Stimulated activated CD8-positive, alpha-beta memory T cell treated with anti-CD3 and anti-CD28 coated beads, Interleukin-4, amount 100 ng/mL, for 1 hour (primary cell): ENCODE measurements around the gene EXOSC10.
A peak's percentile ranks its signal among the peaks of the same experiment; 100 is the strongest.

ENCODE experiments used
- DNase-seq, 2 donors: peaks; one replicate each; pipeline ENCODE4 v3.0.0-alpha.2; 2020; ENCODE audit warnings: low read depth in 2 of 2, low spot score in 1 of 2

The EXOSC10 gene

DNA sequence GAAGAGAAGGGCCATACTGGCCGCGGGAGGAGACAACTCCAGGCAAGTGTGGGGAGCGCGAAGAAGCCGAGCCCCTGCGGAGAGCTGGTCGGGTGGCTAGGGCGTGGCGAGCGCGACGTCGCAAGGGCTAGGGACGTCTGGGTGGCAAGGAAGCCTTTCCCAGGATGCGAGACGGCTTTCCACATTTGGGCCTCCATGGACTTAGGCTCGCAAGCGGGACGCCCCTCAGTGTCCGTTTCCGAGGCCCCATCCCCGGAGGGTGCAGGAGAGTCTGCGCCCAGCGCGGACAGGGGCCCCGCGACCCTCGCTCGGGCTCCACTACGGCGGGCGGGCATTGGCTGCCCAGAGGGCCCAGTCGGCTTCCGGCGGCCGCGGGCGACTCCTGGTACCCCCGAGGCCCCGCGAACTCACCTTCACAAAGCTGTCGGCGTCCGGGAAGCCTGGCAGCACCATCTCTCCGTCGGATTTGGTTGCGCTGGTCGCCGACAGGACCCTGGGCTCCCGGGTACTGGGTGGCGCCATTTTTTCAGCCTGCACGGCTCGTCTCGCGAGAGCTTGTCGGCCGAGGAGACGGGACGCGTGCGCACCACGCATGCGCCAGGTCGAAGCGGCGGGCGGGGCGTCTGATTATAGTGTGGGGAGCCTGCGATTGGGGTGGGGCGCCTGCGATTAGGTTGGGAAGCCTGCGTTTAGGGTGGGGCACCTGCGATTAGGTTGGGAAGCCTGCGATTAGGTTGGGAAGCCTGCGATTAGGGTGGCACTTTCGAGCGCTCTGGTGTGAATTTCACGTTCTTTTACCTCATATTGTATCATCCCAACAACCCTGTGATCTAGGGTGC is at the start of gene EXOSC10:
Gene EXOSC10 (minus strand): TSS at position 560 of the 839 bp plus-strand sequence. CDS start 38 bp downstream, at position 522.
- peak; percentile 90 to 93 for DNase-seq

DNA sequence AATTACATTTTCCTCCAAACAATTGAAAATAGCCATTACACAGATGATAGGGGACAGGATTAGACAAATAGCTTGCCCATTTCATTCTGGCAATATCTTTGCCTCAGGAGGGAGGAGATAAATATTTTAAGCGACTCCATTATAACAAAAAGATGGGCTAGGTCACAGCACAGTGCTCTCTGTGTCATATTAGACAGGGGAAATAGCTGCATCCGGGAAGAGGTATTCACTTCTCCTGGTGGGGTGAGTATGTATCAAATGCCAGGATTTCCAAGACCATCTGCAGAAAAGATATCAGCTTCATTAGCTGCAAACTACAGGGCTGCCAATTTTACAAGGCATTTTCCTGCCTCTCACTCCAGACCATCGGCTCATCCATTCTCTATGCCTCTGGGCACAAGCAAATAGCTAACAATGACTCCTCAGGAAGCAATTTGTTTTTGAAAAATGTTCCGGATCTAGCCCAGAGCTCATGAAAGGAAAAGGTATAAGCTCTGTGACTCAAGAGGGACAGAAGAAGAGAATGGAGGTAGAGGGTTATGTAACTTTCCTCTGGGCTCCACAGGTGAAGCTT is 47.6 kb upstream of the EXOSC10 start:
- no peak for DNase-seq

- DNase-seq: no peak
These were observed 46.1 kb upstream of the EXOSC10 start for GRCh38 chr1:11145741-11146140.

DNA sequence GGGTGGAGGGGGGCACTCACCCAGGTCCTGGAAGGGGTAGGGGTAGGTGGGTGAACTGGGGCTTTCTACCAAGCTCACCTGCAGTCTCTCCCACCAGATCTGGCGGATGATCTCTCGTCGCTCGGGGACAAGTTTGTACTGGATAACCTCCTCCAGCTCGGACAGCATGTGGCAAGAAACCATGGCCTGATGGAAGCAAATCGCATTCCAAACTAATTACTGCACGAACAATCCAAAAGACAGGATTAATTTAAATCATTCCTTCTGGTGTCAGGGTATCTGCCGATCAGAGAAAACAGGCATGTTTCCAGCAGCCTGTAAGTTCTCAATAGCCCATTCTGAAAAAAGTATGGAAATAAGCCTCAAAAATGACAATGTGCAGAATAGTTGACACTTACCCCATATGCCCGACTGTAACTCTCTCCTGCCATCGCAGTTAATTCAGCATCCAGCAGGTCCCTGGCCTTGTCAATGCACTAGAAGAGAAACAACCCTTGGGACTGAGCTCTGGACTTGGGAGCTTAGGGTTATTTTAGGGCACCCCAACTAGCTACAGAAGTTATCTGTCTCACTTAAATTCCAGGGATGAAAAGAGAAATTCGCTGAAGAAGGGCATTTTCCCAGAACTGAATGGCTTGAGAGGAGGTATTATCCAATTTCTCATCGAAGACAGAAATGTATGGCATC is 45.0 kb upstream of the EXOSC10 start:
- DNase-seq: no peak

- DNase-seq: no peak
These were observed 44.2 kb upstream of the EXOSC10 start for GRCh38 chr1:11143907-11144306.

- DNase-seq: no peak
These were observed 43.7 kb upstream of the EXOSC10 start for GRCh38 chr1:11143401-11143800.

DNA sequence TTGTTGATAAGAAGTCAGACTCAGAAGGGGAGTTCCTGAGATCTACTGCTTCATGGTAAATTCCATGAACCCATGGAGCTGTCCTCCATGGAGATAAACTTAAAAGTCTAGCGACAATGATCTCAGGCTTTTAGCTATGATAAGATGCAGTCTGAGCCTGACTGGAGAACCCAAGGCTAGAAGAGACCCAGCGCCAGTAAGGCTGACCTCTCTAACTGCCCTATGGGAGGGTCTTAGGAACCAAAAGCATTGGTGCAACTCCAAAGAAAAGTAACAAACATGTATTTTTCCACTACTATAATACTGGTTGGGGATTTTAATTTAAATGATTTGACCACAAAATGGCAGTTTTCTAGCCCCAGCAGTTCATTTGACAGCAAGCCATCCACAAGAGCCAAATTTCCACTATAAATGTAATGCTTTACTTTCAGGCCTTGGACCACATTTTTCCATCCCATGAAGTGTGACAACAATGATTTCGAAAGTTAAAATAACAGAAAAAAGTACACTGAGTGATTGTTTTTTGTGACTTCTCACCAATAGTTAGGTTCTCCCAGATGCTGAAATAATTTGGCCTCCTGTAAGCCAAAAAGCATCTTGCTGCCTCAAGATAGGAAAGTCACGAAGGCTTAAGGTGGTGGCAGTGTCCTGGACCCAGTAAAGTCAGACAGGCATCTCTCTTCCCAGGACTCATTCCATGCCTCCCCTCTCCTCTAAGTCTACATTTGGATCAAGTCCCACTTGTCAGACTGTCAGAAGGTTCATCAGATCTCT is 43.1 kb upstream of the EXOSC10 start:
- no peak for DNase-seq

DNA sequence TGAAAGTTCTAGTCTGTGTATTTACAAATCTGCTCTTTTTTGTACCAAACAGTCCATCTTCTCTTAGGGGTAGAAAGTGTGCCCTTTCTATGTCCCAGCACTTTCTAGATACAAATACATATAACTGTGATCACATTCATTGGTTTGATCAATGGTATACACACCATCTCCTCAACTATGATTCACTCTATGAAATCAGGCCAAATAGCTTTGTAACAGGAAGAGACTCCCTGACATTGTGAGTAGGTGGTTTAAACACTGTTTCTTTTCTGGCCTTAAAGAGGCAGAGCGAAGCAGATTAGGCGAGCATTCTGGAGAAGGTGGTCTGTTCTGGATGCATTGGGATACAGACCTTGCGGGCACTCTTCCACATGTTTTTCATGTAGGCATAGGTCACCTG is 39.3 kb upstream of the EXOSC10 start:
- no peak for DNase-seq

- no peak for DNase-seq
These were observed 38.4 kb upstream of the EXOSC10 start for GRCh38 chr1:11138029-11138428.

DNA sequence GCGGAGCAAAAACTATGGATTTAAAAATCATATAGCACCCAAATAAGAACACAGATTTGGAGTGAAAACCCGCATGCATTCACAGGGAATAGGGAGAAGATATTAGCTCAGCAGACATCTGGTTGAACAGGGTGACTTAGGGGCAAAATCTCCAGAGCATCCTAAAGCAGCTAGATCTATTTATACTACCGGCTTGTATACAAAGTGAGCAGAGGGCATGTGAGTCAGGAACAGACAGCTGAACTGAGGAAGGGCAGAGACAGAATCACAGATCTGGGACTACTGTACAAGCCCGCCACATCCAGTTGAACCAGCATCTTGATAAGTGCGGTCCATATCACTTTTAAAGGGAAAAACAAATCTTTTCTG is 35.2 kb upstream of the EXOSC10 start:
- no peak for DNase-seq

GRCh38 chr1:11134251-11134897 is 34.7 kb upstream of the EXOSC10 start:
- no peak for DNase-seq

- DNase-seq: no peak
These were observed 33.1 kb upstream of the EXOSC10 start for GRCh38 chr1:11132563-11133293.

DNA sequence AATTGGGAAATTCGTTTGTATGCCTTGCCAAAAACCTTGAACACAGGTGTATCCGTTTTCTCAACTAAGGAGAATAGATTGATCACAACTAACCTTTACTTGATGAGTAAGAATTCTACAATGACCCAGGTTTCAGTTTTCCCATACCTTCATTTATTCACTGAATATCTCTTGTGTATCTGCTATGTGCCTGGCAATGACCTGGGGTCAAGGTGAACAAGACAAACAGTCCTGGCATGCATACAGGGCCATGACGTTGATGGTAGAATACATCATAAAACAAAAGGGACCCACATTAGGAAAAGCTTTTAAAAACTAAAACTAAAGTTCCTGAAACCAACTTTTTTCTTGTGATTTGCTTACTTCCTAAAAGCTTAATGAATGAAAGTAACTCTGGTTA is 32.1 kb upstream of the EXOSC10 start:
- no peak for DNase-seq

GRCh38 chr1:11130406-11130805 is 30.7 kb upstream of the EXOSC10 start:
- no peak for DNase-seq

GRCh38 chr1:11129649-11130390 is 30.2 kb upstream of the EXOSC10 start:
- DNase-seq: no peak

DNA sequence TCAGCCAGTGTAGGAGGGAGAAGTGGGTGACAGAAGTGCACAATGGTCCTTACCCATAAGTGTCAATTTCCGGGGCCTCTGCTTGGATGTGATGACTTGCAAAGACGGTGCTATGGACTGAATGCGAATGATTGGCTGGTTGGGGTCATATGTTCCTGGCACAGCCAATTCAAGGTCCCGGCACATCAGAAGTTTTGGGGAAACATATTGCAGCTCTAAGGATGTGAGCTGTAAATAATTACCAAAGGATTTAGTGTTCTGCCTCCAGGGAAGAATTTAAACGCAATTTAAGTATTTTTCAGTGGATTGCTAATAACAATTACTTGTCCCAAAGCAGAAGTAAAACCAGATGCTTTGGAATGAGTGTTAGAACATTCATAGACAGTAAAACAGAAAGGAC is 26.9 kb upstream of the EXOSC10 start:
- DNase-seq: no peak

DNA sequence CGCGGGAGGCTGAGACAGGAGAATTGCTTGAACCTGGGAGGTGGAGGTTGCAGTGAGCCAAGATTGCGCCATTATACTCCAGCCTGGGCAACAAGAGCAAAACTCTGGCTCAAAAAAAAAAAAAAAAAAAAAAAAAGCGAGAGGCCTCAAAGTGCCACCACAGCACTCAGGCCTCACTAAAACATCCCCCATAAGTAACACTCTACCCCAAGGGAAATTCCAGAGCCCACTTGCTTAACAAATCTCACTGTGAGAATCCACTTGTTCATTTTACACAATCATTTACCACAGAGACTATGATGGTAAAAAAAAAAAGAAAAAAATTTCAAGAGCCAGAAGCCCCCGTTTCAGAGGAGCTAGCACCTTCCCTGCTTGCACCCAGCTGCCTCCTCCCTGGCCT is 26.3 kb upstream of the EXOSC10 start:
- no peak for DNase-seq

DNA sequence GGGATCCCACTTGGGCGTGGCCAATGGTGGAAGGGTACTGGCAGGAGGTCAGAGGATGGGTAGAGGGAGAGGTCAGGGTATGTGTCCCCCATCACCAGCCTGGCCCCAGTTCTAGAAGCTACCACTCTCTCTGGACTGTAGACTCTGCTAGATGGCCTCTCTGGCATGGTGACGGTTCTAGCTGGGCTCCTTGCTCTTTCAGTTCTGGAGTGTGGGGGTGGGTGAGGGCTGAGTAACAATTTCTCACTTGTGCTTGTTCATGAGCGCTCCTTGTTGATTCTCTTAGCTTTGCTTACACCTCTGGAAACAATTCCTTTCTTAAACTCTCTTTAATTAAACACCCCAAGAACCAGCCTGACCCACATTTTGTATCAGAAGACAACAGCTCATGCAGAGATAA is 25.3 kb upstream of the EXOSC10 start:
- DNase-seq: no peak

- no peak for DNase-seq
These were observed 16.6 kb upstream of the EXOSC10 start for GRCh38 chr1:11116318-11116717.

DNA sequence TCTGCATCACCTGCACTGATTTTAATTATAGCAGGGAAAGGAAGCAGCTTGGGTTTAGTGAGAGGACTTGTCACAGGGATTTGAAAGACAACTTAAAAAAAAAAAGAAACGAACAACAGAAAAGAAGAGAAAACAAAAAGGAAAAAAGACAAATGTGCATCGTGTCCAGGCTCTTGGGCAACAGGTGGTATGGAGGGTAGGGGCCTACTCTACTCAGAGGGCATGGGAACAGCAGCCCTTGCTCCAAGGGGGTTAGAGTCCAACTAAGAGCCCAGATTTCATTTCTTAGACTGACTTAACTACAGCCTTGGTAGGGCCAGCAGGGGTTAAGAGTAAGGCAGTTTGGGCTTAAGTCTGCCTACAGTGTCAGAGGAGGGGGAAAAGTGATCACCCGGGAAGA is 15.3 kb upstream of the EXOSC10 start:
- no peak for DNase-seq
